Duodenal mucosa (tissue), 2 donors: ENCODE measurements around the gene WDFY2.

Source experiments
- H3K27ac ChIP-seq: one replicate; pipeline ENCODE4 v1.7.0; 2013; ENCODE audit warnings: low read depth, low read length
- H3K27me3 ChIP-seq, 2 donors: one replicate each; pipeline ENCODE4 v1.7.0; 2013; ENCODE audit warnings: low read length in 2 of 2, control low read depth in 1 of 2; ENCODE audit not compliant: insufficient read depth in 2 of 2, control insufficient read depth in 1 of 2
- H3K36me3 ChIP-seq, 2 donors: one replicate each; pipeline ENCODE4 v1.7.0; 2013; ENCODE audit warnings: low read length in 2 of 2, control low read depth in 1 of 2; ENCODE audit not compliant: insufficient read depth in 2 of 2, control insufficient read depth in 1 of 2
- H3K4me1 ChIP-seq, 2 donors: one replicate each; pipeline ENCODE4 v1.7.0; 2013; ENCODE audit warnings: low read length in 2 of 2, control low read depth in 1 of 2; ENCODE audit not compliant: insufficient read depth in 2 of 2, control insufficient read depth in 1 of 2
- H3K4me3 ChIP-seq, 2 donors: one replicate each; pipeline ENCODE4 v1.7.0; 2013; ENCODE audit warnings: low read length in 2 of 2, low read depth in 1 of 2
- H3K9ac ChIP-seq, 2 donors: one replicate each; pipeline ENCODE4 v1.7.0; 2013; ENCODE audit warnings: low read length in 2 of 2, low read depth in 1 of 2
- H3K9me3 ChIP-seq, 2 donors: one replicate each; pipeline ENCODE4 v1.7.0; 2013; ENCODE audit warnings: low read length in 2 of 2, control low read depth in 1 of 2; ENCODE audit not compliant: control insufficient read depth in 1 of 2

WDFY2 gene

DNA sequence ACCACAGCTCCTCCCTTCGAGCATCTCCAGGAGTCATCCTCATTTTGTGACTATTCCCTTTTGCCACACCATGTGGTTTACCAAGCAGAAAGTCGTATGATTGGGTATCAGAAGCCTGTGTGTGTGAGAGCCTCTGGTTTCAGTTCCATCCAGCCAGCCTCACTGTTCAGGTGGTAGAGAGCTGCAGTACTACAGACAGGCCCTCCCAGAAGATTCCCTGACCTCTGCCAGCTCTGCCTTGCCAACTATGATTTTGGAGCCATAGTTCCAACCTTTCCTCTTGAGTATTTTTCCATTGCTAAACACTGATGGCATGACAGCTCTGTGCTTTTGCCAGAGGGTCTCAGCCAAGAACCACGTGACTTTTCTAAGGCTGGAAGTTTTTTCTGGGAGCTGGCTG lies 137.2 kb downstream of the WDFY2 start:
- Histone ChIP-seq H3K9ac (no peak overlapping the region), H3K4me3 (no peak overlapping the region), H3K4me1 (no peaks in the 10 kb centered on the region), H3K9me3 (no peaks in the 10 kb centered on the region), H3K27ac (no peak overlapping the region), H3K36me3 (no peaks in the 10 kb centered on the region), H3K27me3 (no peaks in the 10 kb centered on the region)

DNA sequence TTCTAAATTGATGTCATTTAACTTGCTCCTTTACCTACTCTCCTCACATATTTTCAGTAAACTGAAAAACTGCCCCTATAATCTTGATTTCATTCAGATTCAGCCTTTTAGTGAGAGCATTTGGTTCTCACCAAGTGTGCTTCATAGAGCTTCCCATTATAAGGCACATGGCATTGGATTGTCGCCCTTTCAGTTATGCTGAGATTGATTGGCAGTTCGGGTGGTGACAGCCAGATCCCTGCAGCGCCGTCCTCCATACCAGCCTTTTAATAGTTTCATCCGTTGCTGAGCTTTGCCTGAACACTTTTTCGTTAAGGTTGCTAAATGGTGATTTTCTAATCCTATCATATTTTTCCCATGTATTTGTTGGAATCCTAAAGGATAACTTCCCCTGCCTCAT lies 139.3 kb downstream of the WDFY2 start:
- H3K9ac ChIP-seq, result no peak overlapping the region
- no peaks in the 10 kb centered on the region for H3K27me3 ChIP-seq
- H3K36me3 ChIP-seq, result peaks cover 0 to 5% of the 10 kb centered on the region in 2 donors
- H3K27ac ChIP-seq, result no peak overlapping the region
- H3K9me3 ChIP-seq, result no peaks in the 10 kb centered on the region
- H3K4me3 ChIP-seq, result no peak overlapping the region
- peaks cover 0 to 7% of the 10 kb centered on the region in 2 donors for H3K4me1 ChIP-seq

DNA sequence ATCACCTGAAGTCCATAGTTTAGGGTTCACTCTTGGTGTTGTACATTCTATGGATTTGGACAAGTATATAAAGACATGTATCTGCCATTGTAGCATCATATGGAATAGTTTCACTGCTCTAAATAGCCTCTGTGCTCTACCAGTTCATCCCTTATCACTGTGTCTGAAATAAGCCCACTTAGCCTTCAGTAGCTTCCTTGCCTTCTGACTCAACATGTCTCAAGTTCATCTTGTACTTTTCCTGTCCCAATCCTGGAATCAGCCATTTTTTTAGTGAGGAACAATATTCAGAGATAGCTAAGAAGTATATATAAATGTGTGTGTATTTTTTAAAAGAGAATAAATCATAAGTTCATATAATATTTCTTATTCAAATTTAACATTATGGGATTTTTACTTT lies 140.5 kb downstream of the WDFY2 start:
- H3K4me3 ChIP-seq, result no peak overlapping the region
- no peaks in the 10 kb centered on the region for H3K27me3 ChIP-seq
- H3K27ac ChIP-seq, result no peak overlapping the region
- no peaks in the 10 kb centered on the region for H3K9me3 ChIP-seq
- H3K4me1 ChIP-seq, result peaks cover 3 to 11% of the 10 kb centered on the region in 2 donors
- H3K36me3 ChIP-seq, result peaks cover 0 to 5% of the 10 kb centered on the region in 2 donors
- H3K9ac ChIP-seq, result no peak overlapping the region

DNA sequence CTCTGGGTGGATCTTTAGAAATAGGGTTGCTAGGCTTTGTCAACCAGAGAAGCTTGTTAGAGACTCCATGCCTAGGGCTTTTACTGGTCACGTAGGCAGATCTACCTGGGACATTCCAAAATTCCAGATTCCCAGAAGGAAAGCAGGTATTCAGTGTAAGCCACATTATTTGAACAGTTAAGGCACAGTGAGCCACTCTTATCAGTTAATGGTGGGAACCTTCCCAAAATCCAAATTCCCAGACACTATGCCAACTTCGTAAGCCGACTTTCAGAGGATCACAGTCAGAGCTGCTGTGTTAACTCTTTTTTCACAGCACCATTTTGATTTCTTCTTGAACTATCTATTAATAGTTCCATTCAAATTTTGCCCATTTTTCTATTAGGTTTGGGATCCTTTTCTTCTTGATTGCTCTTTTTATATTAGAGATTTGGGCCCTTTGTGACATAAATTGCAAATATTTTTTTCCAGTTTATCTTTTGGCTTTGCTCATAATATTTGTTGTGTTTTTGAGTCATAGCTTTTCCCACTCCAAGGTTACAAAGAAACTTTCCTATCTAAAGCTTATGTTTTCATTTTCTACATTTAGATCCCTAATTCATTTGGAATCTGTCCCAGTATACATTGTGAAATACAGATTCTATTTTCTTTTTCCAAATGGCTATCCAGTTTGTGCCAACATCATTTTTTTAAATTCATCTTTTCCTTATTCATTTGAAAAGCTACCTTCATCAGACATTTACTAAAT lies 142.4 kb downstream of the WDFY2 start:
- H3K4me1 ChIP-seq, result peaks cover 16 to 29% of the 10 kb centered on the region in 2 donors
- H3K9me3 ChIP-seq, result no peaks in the 10 kb centered on the region
- H3K9ac ChIP-seq, result no peak overlapping the region
- no peak overlapping the region for H3K27ac ChIP-seq
- peaks cover 0 to 5% of the 10 kb centered on the region in 2 donors for H3K36me3 ChIP-seq
- H3K4me3 ChIP-seq, result no peak overlapping the region
- no peaks in the 10 kb centered on the region for H3K27me3 ChIP-seq

DNA sequence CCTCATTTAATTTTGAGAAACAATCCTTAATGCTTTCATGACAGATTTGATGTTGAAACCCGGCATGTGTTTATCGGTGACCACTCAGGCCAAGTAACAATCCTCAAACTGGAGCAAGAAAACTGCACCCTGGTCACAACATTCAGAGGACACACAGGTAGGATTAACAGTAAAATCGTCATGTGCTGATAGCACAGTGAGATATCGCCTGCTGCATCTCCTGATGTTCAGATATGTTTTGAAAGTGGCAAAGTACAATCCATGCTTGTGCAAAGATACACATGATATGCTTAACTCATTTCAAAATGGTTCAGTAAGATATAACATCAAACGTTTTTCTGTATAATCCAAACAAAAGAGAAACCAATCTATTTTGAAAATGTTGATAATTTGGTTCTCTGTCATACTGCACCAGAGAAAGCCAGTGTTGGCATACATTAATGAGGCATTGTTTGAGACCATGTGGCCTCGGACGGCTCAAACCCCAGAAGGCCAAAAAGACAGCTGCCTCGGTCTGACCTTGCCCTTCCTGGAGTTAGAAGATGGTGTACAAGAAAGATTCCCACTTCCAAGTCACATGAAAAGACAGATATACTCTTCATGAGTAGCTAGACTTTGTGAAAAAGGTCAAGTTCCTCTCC lies 143.5 kb downstream of the WDFY2 start:
- Histone ChIP-seq H3K4me3 (no peak overlapping the region), H3K4me1 (peaks cover 16 to 30% of the 10 kb centered on the region in 2 donors), H3K36me3 (peaks cover 0 to 5% of the 10 kb centered on the region in 2 donors), H3K27me3 (no peaks in the 10 kb centered on the region), H3K27ac (no peak overlapping the region), H3K9ac (no peak overlapping the region), H3K9me3 (no peaks in the 10 kb centered on the region)

DNA sequence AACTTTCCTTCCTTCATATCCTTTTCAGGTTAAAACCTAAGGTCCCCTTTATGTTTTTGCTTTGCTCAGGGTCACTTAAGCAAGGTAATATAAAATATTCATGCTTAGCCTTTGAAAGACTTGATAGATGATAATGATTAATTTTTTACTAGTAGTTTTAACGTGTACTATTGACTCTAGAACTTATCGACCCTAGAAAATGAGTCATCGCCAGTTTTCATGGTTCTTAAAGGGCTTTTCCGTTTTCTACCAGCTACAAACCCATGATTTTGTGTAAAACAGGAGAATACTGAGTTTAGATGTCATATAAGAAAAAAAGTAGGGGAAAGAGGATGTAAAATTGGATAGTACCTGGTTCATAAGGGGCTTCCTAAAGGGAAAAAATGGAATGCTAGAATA lies 144.0 kb downstream of the WDFY2 start:
- peaks cover 16 to 30% of the 10 kb centered on the region in 2 donors for H3K4me1 ChIP-seq
- peaks cover 0 to 5% of the 10 kb centered on the region in 2 donors for H3K36me3 ChIP-seq
- no peaks in the 10 kb centered on the region for H3K27me3 ChIP-seq
- H3K4me3 ChIP-seq, result no peak overlapping the region
- H3K9ac ChIP-seq, result no peak overlapping the region
- no peaks in the 10 kb centered on the region for H3K9me3 ChIP-seq
- H3K27ac ChIP-seq, result no peak overlapping the region

DNA sequence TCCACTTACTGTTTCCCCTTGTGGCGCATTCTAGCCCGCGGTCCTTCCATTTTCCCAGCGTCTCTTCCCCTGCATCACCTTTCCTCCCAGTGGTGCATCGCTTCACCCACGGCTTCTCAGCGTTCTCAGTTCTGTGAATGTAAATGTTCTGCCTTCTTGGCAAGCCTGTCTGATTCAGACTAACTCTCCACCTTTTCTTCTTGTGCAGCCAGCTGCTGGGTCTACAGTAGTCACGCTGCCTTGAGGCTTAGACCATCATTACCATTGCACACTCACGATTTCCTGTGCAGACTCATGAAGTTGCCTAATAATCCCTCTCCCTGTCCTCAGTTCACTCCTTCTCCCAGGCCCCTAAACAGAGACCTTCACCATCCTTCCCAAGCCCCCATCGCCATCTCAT lies 144.7 kb downstream of the WDFY2 start:
- Histone ChIP-seq H3K9me3 (no peaks in the 10 kb centered on the region), H3K4me1 (peaks cover 16 to 37% of the 10 kb centered on the region in 2 donors), H3K27me3 (no peaks in the 10 kb centered on the region), H3K4me3 (no peak overlapping the region), H3K36me3 (peaks cover 0 to 5% of the 10 kb centered on the region in 2 donors), H3K27ac (no peak overlapping the region), H3K9ac (no peak overlapping the region)

DNA sequence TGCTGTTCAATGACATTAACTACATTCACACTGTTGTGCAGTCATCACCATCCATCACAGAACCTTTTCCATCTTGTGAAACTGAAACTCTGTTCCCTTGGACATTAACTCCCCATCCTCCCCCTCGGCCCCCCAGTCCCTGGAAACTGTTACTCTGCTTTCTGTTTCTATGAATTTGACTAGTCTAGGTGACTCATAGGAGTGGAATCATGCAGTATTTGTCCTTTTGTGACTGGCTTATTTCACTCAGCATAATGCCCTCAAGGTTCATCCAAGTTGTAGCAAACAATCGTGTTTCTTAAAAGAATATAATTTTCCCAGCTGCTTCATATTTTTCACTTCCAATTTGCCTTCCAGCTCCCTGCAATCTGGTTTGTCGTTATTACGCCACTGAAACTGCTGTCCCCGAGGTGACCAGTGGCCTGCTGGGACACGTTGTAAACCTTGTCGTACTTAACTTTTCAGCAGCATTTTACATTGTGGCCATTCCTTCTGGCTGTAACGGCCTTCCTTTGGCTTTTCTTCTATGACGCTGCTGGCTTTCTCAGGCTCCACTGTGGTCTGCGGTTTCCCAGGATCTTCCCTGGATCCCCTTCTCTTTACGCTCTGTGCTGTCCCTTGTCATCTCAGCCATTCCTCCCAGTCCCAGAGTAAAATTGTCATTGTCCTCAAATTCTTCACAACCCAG lies 145.7 kb downstream of the WDFY2 start:
- peaks cover 0 to 5% of the 10 kb centered on the region in 2 donors for H3K36me3 ChIP-seq

DNA sequence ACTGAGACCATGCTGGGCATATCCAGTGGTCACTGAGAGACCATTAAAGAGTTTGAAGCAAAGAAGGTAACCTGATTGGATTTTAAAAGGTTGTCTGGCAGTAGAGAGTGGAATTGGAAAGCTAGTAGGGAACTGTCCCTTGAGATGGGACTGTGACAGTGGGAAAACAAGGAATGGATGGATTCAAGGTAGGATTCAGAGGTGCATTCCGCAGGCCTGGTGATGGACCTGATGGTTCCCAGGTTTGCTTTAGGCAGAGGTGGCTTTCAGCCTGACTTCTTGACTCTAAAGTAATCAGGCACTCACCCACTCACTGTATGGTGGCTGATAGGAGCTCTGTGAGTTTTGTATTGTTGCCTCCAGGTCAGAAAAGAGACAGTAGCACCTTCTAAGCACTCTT lies 146.7 kb downstream of the WDFY2 start:
- no peak overlapping the region for H3K9ac ChIP-seq
- H3K9me3 ChIP-seq, result no peaks in the 10 kb centered on the region
- H3K4me3 ChIP-seq, result no peak overlapping the region
- peaks cover 0 to 5% of the 10 kb centered on the region in 2 donors for H3K36me3 ChIP-seq
- H3K4me1 ChIP-seq, result peaks cover 16 to 37% of the 10 kb centered on the region in 2 donors
- no peaks in the 10 kb centered on the region for H3K27me3 ChIP-seq
- no peak overlapping the region for H3K27ac ChIP-seq

More for the DNA sequence above, 145.7 kb downstream of the WDFY2 start:
- peaks cover 16 to 37% of the 10 kb centered on the region in 2 donors for H3K4me1 ChIP-seq
- peak overlapping the region; percentile 55 for H3K27ac ChIP-seq
- H3K27me3 ChIP-seq, result no peaks in the 10 kb centered on the region
- H3K9me3 ChIP-seq, result no peaks in the 10 kb centered on the region
- no peak overlapping the region for H3K9ac ChIP-seq
- no peak overlapping the region for H3K4me3 ChIP-seq

DNA sequence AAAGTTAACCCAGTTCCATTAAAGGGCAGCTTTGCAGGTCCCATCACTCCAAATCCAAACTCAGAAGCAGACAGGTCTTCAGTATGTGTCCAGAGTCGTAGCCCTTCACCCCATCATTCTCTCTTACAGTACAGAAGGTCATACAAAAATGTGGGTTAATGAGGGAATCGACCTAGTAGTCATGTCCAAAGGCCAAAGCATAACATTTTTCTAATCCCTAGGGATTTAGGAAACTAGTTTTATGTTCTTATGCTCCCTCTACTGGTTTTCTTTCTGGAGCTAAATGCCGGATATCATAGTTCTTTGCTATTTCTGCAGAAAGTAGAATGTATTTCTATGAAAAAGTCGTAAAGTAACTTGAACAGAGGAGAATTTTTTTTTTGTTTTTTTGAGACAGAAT lies 147.5 kb downstream of the WDFY2 start:
- Histone ChIP-seq H3K4me3 (no peak overlapping the region), H3K36me3 (peaks cover 0 to 5% of the 10 kb centered on the region in 2 donors), H3K4me1 (peaks cover 16 to 37% of the 10 kb centered on the region in 2 donors), H3K27me3 (no peaks in the 10 kb centered on the region), H3K9ac (no peak overlapping the region), H3K9me3 (no peaks in the 10 kb centered on the region), H3K27ac (no peak overlapping the region)
